ENCODE results near the gene TMEM131.

DNA sequence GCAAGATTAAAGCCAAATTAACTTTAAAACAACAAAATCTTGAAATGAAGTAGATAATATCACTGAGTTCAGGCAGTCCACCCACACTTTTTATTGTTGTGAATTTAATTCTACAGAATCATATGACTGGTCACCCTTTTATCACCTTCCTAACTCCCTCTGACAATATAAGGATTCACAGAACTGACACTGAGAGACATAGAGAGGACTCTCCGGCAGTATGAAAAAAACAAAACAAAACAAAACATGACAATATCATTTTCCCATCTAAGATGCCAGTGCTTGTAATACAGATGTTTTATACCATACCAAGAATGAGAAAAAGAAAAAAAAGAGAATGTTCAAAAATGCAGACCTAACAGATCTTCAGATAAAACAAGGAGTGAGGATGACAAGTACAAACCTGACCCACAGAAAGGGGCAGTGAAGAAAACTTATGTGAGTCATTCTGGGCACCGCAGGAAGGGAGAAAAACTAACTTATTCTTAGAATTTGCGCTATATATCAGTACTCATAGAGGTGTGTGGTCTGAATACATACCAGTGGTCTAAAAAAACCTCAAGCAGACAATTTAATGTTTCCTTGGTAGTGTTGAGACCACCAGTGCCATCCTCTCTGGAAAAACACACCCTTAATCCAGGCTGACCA lies 145.7 kb downstream of the TMEM131 start:
- TF ChIP-seq, protein P1, sequence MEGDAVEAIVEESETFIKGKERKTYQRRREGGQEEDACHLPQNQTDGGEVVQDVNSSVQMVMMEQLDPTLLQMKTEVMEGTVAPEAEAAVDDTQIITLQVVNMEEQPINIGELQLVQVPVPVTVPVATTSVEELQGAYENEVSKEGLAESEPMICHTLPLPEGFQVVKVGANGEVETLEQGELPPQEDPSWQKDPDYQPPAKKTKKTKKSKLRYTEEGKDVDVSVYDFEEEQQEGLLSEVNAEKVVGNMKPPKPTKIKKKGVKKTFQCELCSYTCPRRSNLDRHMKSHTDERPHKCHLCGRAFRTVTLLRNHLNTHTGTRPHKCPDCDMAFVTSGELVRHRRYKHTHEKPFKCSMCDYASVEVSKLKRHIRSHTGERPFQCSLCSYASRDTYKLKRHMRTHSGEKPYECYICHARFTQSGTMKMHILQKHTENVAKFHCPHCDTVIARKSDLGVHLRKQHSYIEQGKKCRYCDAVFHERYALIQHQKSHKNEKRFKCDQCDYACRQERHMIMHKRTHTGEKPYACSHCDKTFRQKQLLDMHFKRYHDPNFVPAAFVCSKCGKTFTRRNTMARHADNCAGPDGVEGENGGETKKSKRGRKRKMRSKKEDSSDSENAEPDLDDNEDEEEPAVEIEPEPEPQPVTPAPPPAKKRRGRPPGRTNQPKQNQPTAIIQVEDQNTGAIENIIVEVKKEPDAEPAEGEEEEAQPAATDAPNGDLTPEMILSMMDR (IDR thresholded peaks at IDR 0.05; ENCODE audit: insufficient read depth, low read depth, low read length), result no peak
- no peak for TF ChIP-seq EZH2 (IDR thresholded peaks at IDR 0.05; ENCODE audit: insufficient read depth, low read length)

Measured in astrocyte (in vitro differentiated cells and primary cell).